Measurements from ENCODE around the gene SEMA3F.

Gene SEMA3F

GRCh38 chr3:50154840-50155490 lies at the start of gene SEMA3F:
Gene SEMA3F, plus strand, starts transcription at chr3:50155324. Its CDS starts 4,299 bp downstream, at chr3:50159623.
- peak; percentile 92 for DNase-seq (ENCODE audit: low spot score)

- no peak for DNase-seq (ENCODE audit: low spot score)
Measured at GRCh38 chr3:50111757-50112156, 43.4 kb upstream of the SEMA3F start.

- no peak for DNase-seq (ENCODE audit: low spot score)
Measured at GRCh38 chr3:50112462-50112861, 42.7 kb upstream of the SEMA3F start.

DNA sequence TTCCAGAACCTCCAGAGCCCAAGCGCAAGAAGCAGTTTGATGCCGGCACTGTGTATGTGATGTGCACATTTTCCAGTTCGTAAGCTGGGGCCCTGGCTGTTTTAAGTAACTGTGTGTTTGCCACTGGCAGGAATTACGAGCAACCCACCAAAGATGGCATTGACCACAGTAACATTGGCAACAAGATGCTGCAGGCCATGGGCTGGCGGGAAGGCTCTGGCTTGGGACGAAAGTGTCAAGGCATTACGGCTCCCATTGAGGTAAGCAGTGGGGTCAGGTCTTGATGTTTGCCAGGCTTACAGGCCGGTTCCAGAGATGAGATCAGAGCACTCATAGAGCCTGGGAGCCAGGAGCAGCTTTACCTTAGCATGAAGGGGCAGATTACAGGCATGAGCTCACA lies 38.0 kb upstream of the SEMA3F start:
- no peak for DNase-seq (ENCODE audit: low spot score)

GRCh38 chr3:50118237-50118636 lies 36.9 kb upstream of the SEMA3F start:
- DNase-seq (ENCODE audit: low spot score): no peak

- DNase-seq (ENCODE audit: low spot score): no peak
Measured at GRCh38 chr3:50119786-50120185, 35.3 kb upstream of the SEMA3F start.

DNA sequence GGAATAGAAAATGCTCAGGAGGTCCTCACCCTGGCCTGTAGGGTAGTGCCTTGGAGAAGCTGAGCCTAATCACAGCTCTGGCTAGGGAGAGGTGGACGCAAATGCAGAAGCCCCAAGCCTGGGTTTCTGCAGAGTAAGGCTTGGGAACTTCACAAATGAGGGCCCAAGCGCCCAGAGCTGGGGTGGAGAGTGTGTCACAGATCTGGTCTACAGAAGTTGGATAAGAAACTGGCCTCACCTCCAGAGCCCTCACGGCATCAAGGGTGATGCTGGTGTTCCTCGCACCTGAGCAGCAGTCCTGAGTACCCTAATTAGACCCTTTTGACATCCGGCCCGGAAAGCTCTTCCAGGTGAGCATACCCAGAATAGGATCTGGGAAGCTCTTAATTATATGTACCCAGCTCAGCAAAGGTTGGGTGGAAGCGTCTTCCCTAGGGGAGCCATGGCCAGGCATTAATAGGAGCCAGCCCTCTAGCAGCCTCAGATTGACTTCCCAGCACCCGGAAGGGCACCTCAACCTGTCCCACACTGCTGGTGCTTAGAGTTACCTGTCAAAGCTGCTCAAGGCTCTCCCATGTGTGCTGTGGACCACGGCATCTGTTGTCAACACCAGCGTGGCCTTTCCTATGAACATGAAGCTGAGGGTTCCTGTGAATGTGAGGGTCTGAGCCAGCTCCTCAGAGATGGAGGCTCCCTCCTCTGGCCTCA lies 34.6 kb upstream of the SEMA3F start:
- no peak for DNase-seq (ENCODE audit: low spot score)

- DNase-seq (ENCODE audit: low spot score): peak; percentile 96
Measured at GRCh38 chr3:50121072-50122032, 33.8 kb upstream of the SEMA3F start.

GRCh38 chr3:50122071-50122470 lies 33.1 kb upstream of the SEMA3F start:
- no peak for DNase-seq (ENCODE audit: low spot score)

GRCh38 chr3:50122661-50123391 lies 32.3 kb upstream of the SEMA3F start:
- DNase-seq (ENCODE audit: low spot score): no peak

DNA sequence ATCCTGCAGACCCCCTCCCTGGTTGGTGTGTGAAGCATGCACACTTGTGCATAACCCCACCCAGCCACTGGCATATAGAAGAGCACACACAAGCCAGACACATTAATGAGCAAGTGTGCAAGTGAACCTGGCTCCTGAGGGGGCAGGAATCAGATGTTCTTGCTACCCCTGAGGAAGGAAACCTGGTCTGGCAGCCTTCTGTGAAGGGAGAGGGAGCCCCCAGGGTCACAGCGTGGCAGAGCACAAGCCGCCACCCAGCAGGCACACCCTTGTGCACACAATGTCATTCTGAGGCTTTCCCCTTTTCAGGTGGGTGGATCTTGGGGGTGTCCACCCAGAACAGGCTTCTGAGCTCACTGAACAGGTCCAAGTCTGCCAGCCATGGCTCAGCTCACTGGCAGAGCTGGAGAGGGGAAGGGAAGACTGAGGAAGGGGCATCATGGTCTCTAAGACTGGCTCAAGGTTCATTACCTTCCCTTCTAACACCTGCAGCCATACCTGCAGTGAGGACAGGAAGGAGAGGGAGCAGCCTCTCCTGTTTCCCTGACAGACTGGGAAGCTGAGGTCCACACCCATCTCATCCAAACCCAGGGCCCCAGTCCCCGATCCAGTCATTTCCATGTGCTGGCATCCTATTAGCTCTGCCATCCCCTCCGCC lies 31.6 kb upstream of the SEMA3F start:
- DNase-seq (ENCODE audit: low spot score): no peak

DNA sequence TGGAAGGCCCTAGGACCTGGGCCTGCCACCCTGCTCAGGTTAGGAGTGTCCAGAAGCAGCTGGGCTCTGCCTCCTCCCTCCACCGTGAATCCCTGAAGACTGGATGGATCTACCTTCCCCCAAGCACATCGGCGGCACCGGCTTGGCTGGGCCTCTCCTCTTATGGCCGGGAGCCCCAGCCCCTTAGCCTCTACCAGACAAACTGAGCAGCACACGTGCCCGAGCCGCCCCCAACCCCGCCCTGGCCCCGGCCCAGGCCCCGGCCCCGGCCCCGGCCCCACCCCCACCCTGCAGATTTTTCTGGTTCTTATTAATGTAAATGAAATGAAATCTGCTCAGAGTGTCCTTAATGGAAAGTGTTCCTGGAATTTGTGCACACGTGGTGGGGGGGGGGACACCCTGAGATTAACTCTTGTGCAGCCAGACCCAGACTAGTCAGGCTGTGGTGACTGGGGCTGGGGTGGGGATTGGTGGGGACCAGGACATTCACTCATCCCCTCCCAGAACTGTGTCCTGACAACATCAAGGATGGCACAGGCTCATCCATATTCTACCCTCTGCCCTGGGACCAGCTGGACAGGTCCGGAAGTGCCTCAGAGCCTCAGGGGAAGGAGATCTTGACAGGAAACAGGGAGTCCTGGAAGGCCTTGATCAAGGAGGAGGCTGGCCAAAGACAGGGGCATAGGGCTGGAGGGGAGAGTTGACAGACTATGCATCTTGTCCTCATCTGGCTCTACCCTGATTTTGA lies 30.9 kb upstream of the SEMA3F start:
- DNase-seq (ENCODE audit: low spot score): no peak

GRCh38 chr3:50124800-50125178 lies 30.3 kb upstream of the SEMA3F start:
- no peak for DNase-seq (ENCODE audit: low spot score)

- DNase-seq (ENCODE audit: low spot score): no peak
Measured at GRCh38 chr3:50125541-50126286, 29.4 kb upstream of the SEMA3F start.

DNA sequence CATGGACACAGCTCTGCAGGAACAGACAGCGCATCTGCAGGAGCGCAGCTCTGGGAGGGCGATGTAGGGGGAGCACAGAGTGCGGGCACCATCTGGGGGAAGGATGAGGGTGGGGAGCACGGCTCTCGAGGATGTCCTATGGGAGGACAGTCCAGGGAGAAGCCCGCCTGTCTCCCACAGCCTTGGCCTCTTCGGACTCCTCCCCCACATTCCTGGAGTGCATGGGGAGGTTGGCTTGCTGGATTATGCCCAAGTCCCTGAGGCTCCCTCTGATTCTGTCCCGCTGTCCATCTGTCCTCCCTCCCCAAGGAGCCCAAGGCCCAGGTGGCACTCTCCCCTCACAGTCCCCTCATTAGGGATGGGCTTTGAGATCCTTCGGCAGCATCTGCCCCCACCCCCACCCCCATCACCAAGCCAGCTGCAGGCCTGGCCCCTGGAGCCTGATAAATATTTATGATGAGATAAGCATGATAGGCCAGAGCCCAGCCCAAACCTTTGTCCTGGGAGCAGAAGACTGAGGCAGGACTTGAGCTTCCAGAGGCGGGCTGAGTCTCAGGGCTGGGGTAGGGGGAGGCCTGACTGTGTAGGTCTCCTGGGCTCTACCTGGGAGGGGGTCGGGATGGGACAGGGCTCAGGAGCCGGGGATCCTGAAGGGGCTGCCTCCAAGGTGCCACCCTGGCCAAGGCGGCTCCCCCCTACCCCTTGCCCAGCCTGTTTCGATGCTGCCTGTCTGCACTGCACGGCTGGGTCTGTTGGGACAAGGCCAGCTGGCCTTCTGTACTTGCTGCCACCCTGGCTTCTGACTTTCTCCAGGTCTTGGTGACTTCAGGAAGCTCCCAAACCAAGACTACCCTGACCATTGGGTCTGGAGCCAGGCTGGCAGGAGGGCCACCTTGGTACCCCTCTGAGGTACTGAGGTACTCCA lies 28.6 kb upstream of the SEMA3F start:
- peak; percentile 68 for DNase-seq (ENCODE audit: low spot score)

DNA sequence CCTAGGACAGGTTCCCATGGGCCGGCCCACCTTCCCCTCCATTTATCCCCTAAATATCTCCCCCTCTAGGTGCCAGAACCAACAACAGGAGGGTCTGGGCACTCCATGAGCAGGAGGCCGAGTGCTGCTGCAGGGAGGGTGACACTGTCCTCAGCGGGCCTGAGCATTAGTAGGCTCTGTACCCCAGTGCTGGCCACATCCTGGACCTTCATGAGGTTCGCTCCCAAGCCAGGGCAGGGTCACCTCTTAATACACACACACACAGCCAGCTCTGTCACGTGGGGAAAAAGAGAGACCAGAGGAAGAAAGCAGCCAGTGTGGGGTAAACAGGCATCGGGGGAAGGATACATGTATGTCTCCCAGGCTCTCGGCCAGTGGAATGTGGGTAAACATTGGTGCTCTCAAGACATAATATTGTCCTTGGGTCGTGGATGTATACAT lies 27.9 kb upstream of the SEMA3F start:
- DNase-seq (ENCODE audit: low spot score): no peak

DNA sequence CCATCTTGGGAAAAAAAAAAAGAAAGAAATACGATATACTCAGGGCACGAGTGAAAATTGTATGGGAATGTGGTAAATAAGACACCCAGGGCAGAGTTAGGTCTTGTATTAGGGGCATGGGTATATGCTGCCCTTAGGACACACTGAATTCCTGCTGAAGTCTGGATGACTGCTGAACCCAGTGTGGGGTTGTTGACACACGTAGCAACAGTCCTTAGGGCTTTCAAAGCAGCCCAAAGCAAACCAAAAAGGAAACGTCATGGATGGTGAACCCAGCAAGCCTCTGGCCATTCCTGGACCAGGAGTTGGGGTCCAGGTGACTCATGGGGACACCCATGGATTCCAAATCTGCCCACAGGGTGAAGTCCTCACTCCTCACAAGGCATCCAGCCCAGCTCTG lies 27.1 kb upstream of the SEMA3F start:
- no peak for DNase-seq (ENCODE audit: low spot score)

- no peak for DNase-seq (ENCODE audit: low spot score)
Measured at GRCh38 chr3:50130436-50130835, 24.7 kb upstream of the SEMA3F start.

Data from HuH-7.5 (cell line).